ENCODE results near the gene EVI5.

DNA sequence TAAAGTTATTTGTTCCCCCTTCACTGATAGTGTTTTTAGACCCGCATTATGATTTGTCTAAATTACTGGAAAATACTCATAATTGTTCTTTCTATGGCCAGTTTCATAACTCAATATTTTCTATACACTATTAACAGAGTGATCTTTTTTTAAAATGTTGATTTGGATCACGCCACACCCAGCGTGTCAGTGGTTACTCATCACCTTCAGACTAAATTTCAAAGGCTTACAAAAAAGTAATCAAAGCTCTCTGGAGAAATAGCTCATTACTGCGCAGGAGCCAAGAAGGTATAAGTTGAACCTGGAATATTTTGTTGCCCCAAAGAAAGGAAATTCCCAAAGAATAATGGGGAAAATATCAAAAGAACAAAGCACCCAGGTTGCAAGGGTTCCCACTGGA, 104.9 kb downstream of the EVI5 start:
- TF ChIP-seq CTCF (IDR thresholded peaks at IDR 0.05; ENCODE audit: low read depth, low read length, poor library complexity, severe bottlenecking) (no peak), EZH2phosphoT487 (IDR thresholded peaks at IDR 0.05; ENCODE audit: borderline replicate concordance, low read length) (no peak)
